Panc1 (cell line): ENCODE results near the gene ZFHX3. TPM values are rescaled to one million over a fixed set of nuclear protein-coding genes. Genes with fewer than 3 reads are reported as not detected.

Experiments
- ATAC-seq: fragments of 200-7000 bp; cut with Tn5 transposase; 2 replicates; pipeline ENCODE4 v1.9.1; 2020; ENCODE audit warnings: mild to moderate bottlenecking, moderate library complexity
- BruUV-seq: library from RNA; stranded (reverse); fragments of 400-500 nt; replicated peaks from 2 replicates; lab custom pipeline; 2021; lab: Mats Ljungman, UMichigan
- CTCF ChIA-PET: fragments of 300-600 bp; sonication (Branson Sonifier 250); formaldehyde crosslinking; loops from one replicate; lab custom pipeline; 2022; ENCODE audit warnings: antibody characterized with exemption; lab: Charles Lee
- POLR2A ChIA-PET: fragments of 300-600 bp; sonication (Branson Sonifier 250); formaldehyde crosslinking; loops from one replicate; lab custom pipeline; 2022; ENCODE audit warnings: antibody characterized with exemption; lab: Charles Lee
- DNase-seq: peaks from one replicate; pipeline ENCODE4 v3.0.0-alpha.2; 2010; ENCODE audit warnings: low read depth, low spot score
- H3K27ac ChIP-seq: 2 replicates; pipeline ENCODE4 v1.5.1; 2011; ENCODE audit warnings: mild to moderate bottlenecking, low read length, inconsistent platforms
- H3K27me3 ChIP-seq: fragments of 200-500 bp; sonication (Bioruptor generic); 2 replicates; pipeline ENCODE4 v1.6.0; 2014; ENCODE audit warnings: low read length, inconsistent platforms; ENCODE audit not compliant: control insufficient read depth, insufficient read depth
- H3K36me3 ChIP-seq: fragments of 200-500 bp; sonication (Bioruptor generic); 2 replicates; pipeline ENCODE4 v1.5.1; 2014; ENCODE audit warnings: inconsistent platforms, mild to moderate bottlenecking, low read length, moderate library complexity; ENCODE audit not compliant: control insufficient read depth, insufficient read depth
- H3K4me1 ChIP-seq: 2 replicates; pipeline ENCODE4 v1.5.1; 2011; ENCODE audit warnings: inconsistent platforms, mild to moderate bottlenecking, low read length, moderate library complexity; ENCODE audit not compliant: control insufficient read depth, insufficient read depth
- H3K4me3 ChIP-seq, 2 experiments: 2 replicates each; pipeline ENCODE4 v1.5.1; 2011 to 2012; ENCODE audit warnings: low read depth in 2 of 2, low read length in 2 of 2, mild to moderate bottlenecking in 2 of 2, inconsistent platforms in 1 of 2, moderate library complexity in 1 of 2
- H3K9me3 ChIP-seq: fragments of 200-500 bp; sonication (Bioruptor generic); 2 replicates; pipeline ENCODE4 v1.5.1; 2014; ENCODE audit warnings: low read depth, mild to moderate bottlenecking, inconsistent platforms, low read length, moderate library complexity; ENCODE audit not compliant: control insufficient read depth, insufficient read depth
- CTCF ChIP-seq: fragments of 450-650 bp; IDR thresholded peaks from 2 replicates; pipeline ENCODE4 v1.5.1; 2017; ENCODE audit warnings: mild to moderate bottlenecking
- POLR2AphosphoS5 ChIP-seq: IDR thresholded peaks from 2 replicates; pipeline ENCODE4 v1.6.1; 2012; ENCODE audit warnings: mild to moderate bottlenecking, low read depth, low read length, moderate library complexity
- REST ChIP-seq, 2 experiments: IDR thresholded peaks; 2 replicates each; pipeline ENCODE4 v1.6.1; 2011 to 2012; ENCODE audit warnings: low read depth in 2 of 2, control low read depth in 1 of 2, low read length in 1 of 2, mild to moderate bottlenecking in 1 of 2, moderate library complexity in 1 of 2; ENCODE audit not compliant: insufficient read depth in 1 of 2
- SIN3A ChIP-seq: IDR thresholded peaks from 2 replicates; pipeline ENCODE4 v1.6.1; 2012; ENCODE audit warnings: low read depth, mild to moderate bottlenecking, low read length, moderate library complexity, borderline replicate concordance; ENCODE audit not compliant: insufficient read depth
- TCF7L2 ChIP-seq: IDR thresholded peaks from 2 replicates; pipeline ENCODE4 v1.6.1; 2011; ENCODE audit warnings: mild to moderate bottlenecking, low read depth, low read length, inconsistent platforms
- in situ Hi-C: cut with HindIII; loops from 2 replicates; pipeline ENCODE4 v1.10.0; 2016; ENCODE audit warnings: low sequenced_read_pairs, low pct_unique_long_range_greater_than_20kb
- intact Hi-C: fragments of 100-400 bp; cut with micrococcal nuclease; formaldehyde crosslinking; loops from one replicate; pipeline ENCODE4 v1.10.0; 2022; ENCODE audit not compliant: unreplicated experiment
- total RNA-seq: library from RNA; stranded (reverse); gene quantifications from one replicate; pipeline ENCODE4 v1.2.1, GENCODE V29; 2021; ENCODE audit not compliant: unreplicated experiment

The ZFHX3 gene
- total RNA-seq, 1 experiment from 2014 or later: 7.1 TPM

- TF ChIP-seq SIN3A (no peak), CTCF (no peak), TCF7L2 (no peak), POLR2AphosphoS5 (no peak), REST (IDR thresholded peaks at IDR 0.05; ENCODE audit: insufficient read depth in 1 of 2, low read depth in 2 of 2, low read length in 1 of 2) (no peak)
- intact Hi-C loops: no loop called here
- BruUV-seq: no TSS peak
- in situ Hi-C loops: no loop called here
- Histone ChIP-seq H3K9me3 (no peaks in the 10 kb centered on the region), H3K4me1 (no peaks in the 10 kb centered on the region), H3K4me3 (no peak overlapping the region), H3K36me3 (no peaks in the 10 kb centered on the region), H3K27ac (no peak overlapping the region), H3K27me3 (no peaks in the 10 kb centered on the region)
- ChIA-PET CTCF (no interaction called here), POLR2A (no interaction called here)
- DNase-seq: no peak
- no peak for ATAC-seq
Observed at GRCh38 chr16:72811188-72811720, 236.7 kb downstream of the ZFHX3 start.

- in situ Hi-C loops: no loop called here
- Histone ChIP-seq H3K36me3 (no peaks in the 10 kb centered on the region), H3K9me3 (no peaks in the 10 kb centered on the region), H3K4me1 (no peaks in the 10 kb centered on the region), H3K4me3 (no peak overlapping the region), H3K27me3 (no peaks in the 10 kb centered on the region), H3K27ac (no peak overlapping the region)
- TF ChIP-seq POLR2AphosphoS5 (no peak), REST (IDR thresholded peaks at IDR 0.05; ENCODE audit: insufficient read depth in 1 of 2, low read depth in 2 of 2, low read length in 1 of 2) (no peak), CTCF (no peak), SIN3A (no peak)
- BruUV-seq: no TSS peak
- ChIA-PET CTCF (no interaction called here), POLR2A (no interaction called here)
- DNase-seq (no peak), ATAC-seq (no peak)
- intact Hi-C loops: no loop called here
Observed at GRCh38 chr16:72810480-72810879, 237.4 kb downstream of the ZFHX3 start.
